NCI-H510A treated with DMSO at 0.1 percent for 48 hours (cell line): ENCODE measurements around the gene PREB.
"Not testable (repeated sequence)": the region's sequence is repeated elsewhere in the genome, so short reads cannot be mapped to it uniquely, and the experiment has no call there.

ENCODE experiments used
- DNase-seq: peaks from one replicate; lab custom pipeline; 2025; lab: John Stamatoyannopoulos, UW

PREB gene

GRCh38 chr2:27127883-27128667, 6.4 kb downstream of the PREB start:
- no peak for DNase-seq

GRCh38 chr2:27126252-27126710, 8.2 kb downstream of the PREB start:
- DNase-seq, result no peak

GRCh38 chr2:27125104-27125503, 9.3 kb downstream of the PREB start:
- no peak for DNase-seq

GRCh38 chr2:27123302-27124150, 10.9 kb downstream of the PREB start, which contains the start of gene ABHD1:
Gene ABHD1 (plus strand): TSS chr2:27123815. CDS start chr2:27123949, 134 bp downstream.
- peak; percentile 24 for DNase-seq

GRCh38 chr2:27122791-27123190, 11.6 kb downstream of the PREB start:
- DNase-seq, result no peak

GRCh38 chr2:27121906-27122305, 12.5 kb downstream of the PREB start:
- no peak for DNase-seq

- not testable (repeated sequence) for DNase-seq
Observed at GRCh38 chr2:27119330-27119670, 15.1 kb downstream of the PREB start.

GRCh38 chr2:27118525-27119329, 15.7 kb downstream of the PREB start, which contains the start of gene CGREF1:
Gene CGREF1 (minus strand): TSS chr2:27119128. CDS start chr2:27104366, 14,762 bp downstream.
- no peak for DNase-seq

- no peak for DNase-seq
Observed at GRCh38 chr2:27117995-27118524, 16.4 kb downstream of the PREB start.

GRCh38 chr2:27115519-27115918, 18.9 kb downstream of the PREB start:
- DNase-seq, result no peak

GRCh38 chr2:27111392-27112078, 22.9 kb downstream of the PREB start:
- DNase-seq, result not testable (repeated sequence)

- DNase-seq, result not testable (repeated sequence)
Observed at GRCh38 chr2:27110603-27111352, 23.7 kb downstream of the PREB start.

- no peak for DNase-seq
Observed at GRCh38 chr2:27109083-27109482, 25.4 kb downstream of the PREB start.

- no peak for DNase-seq
Observed at GRCh38 chr2:27108221-27108620, 26.2 kb downstream of the PREB start.

- DNase-seq, result no peak
Observed at GRCh38 chr2:27105981-27106380, 28.5 kb downstream of the PREB start.

GRCh38 chr2:27102329-27102728, 32.1 kb downstream of the PREB start:
- no peak for DNase-seq

GRCh38 chr2:27100036-27100435, 34.4 kb downstream of the PREB start:
- DNase-seq, result no peak

GRCh38 chr2:27099334-27099955, 35.0 kb downstream of the PREB start:
- no peak for DNase-seq

GRCh38 chr2:27097341-27097740, 37.1 kb downstream of the PREB start:
- DNase-seq, result no peak

GRCh38 chr2:27096748-27097297, 37.6 kb downstream of the PREB start:
- no peak for DNase-seq
